DND-41 (cell line): ENCODE data around the gene CACNA1D.

Source experiments
- EZH2 ChIP-seq: IDR thresholded peaks from 3 replicates; pipeline ENCODE4 v1.6.1; 2012; ENCODE audit warnings: borderline replicate concordance, low read depth, mild to moderate bottlenecking, moderate library complexity, low read length, inconsistent platforms; ENCODE audit not compliant: severe bottlenecking
- TF ChIP-seq, protein P1 (sequence below): IDR thresholded peaks from 2 replicates; pipeline ENCODE4 v1.5.1; 2012; ENCODE audit warnings: borderline replicate concordance, low read length, moderate library complexity, mild to moderate bottlenecking; ENCODE audit not compliant: poor library complexity, severe bottlenecking; ENCODE audit errors: extremely low read depth

DNA sequence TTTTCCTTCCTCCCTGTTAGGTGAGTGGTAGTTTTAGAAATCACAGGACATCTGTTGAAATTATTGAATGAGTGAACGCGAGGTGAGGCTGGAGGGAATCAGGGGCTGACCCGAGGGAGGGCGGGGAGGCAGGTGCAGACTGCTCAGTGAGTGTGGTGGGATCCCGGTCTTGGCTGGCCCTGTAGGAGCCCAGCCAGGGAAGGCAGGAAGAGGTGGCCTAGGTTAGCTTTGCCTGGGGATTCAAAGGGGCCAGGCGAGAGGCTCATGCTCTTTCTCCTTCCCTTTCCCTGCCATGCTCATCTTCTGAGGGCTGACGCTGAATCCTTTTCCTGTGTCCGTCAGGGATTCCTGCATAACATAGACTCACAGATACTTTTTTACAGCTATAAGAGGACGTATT, 15.1 kb downstream of the CACNA1D start:
- TF ChIP-seq, protein P1, sequence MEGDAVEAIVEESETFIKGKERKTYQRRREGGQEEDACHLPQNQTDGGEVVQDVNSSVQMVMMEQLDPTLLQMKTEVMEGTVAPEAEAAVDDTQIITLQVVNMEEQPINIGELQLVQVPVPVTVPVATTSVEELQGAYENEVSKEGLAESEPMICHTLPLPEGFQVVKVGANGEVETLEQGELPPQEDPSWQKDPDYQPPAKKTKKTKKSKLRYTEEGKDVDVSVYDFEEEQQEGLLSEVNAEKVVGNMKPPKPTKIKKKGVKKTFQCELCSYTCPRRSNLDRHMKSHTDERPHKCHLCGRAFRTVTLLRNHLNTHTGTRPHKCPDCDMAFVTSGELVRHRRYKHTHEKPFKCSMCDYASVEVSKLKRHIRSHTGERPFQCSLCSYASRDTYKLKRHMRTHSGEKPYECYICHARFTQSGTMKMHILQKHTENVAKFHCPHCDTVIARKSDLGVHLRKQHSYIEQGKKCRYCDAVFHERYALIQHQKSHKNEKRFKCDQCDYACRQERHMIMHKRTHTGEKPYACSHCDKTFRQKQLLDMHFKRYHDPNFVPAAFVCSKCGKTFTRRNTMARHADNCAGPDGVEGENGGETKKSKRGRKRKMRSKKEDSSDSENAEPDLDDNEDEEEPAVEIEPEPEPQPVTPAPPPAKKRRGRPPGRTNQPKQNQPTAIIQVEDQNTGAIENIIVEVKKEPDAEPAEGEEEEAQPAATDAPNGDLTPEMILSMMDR: no peak
- no peak for TF ChIP-seq EZH2
